Sigmoid colon (tissue), 7 donors: ENCODE data around the gene SLC47A2. TPM values are rescaled to one million over a fixed set of nuclear protein-coding genes. Genes with fewer than 3 reads are reported as not detected.
A peak's percentile ranks its signal among the peaks of the same experiment; 100 is the strongest.

ENCODE experiments used
- DNase-seq: peaks from one replicate; pipeline ENCODE4 v3.0.0-alpha.2; 2019
- H3K27ac ChIP-seq, 4 donors: fragments of 200-600 bp; sonication (generic); one replicate each; pipeline ENCODE4 v1.5.1; 2016 to 2019; ENCODE audit warnings: mild to moderate bottlenecking in 1 of 4
- H3K27me3 ChIP-seq, 3 donors: fragments of 200-600 bp; sonication (generic); one replicate each; pipeline ENCODE4 v1.5.1; 2019; ENCODE audit warnings: mild to moderate bottlenecking in 1 of 3
- H3K36me3 ChIP-seq, 4 donors: fragments of 200-600 bp; sonication (generic); one replicate each; pipeline ENCODE4 v1.5.1; 2016 to 2019
- H3K4me1 ChIP-seq, 4 donors: fragments of 200-600 bp; sonication (generic); one replicate each; pipeline ENCODE4 v1.5.1; 2017 to 2019
- H3K4me3 ChIP-seq, 4 donors: fragments of 200-600 bp; sonication (generic); one replicate each; pipeline ENCODE4 v1.5.1; 2017 to 2019; ENCODE audit warnings: mild to moderate bottlenecking in 2 of 4, moderate library complexity in 1 of 4
- H3K9me3 ChIP-seq, 4 donors: fragments of 200-600 bp in 3 of 4; sonication (generic) in 3 of 4; one replicate each; pipeline versions ENCODE4 v1.5.1 to v1.6.1; 2013 to 2019
- EP300 ChIP-seq, 4 donors: sonication (generic); formaldehyde crosslinking; IDR thresholded peaks; one replicate each; pipeline ENCODE4 v1.6.1; 2017; ENCODE audit warnings: antibody characterized with exemption in 4 of 4
- POLR2A ChIP-seq, 2 donors: fragments of 450-650 bp; IDR thresholded peaks; one replicate each; pipeline ENCODE4 v1.6.1; 2016; ENCODE audit warnings: antibody characterized with exemption in 2 of 2, mild to moderate bottlenecking in 2 of 2, moderate library complexity in 2 of 2
- POLR2AphosphoS5 ChIP-seq, 4 donors: sonication (generic); formaldehyde crosslinking; IDR thresholded peaks; one replicate each; pipeline ENCODE4 v1.6.1; 2017; ENCODE audit warnings: antibody characterized with exemption in 4 of 4
- WGBS, 2 donors: extraction: QIAGEN DNeasy Blood & Tissue Kit; methylation state at CpG; one replicate each; pipeline ENCODE4 v1.1.7; 2013; 5-methylcytosine and 5-hydroxymethylcytosine counted together
- intact Hi-C: fragments of 100-400 bp; cut with DNase I; formaldehyde crosslinking; loops from one replicate; pipeline ENCODE4 v1.15.1; 2023
- polyA plus RNA-seq, 3 donors: library from polyadenylated mRNA; stranded (reverse); fragments of 200-250 nt; gene quantifications; one replicate each; pipeline ENCODE4 v1.2.3, GENCODE V29; 2013
- total RNA-seq, 4 donors: library from RNA; depleted of rRNA; stranded (reverse); fragments of >200 nt; gene quantifications; one replicate each; pipeline ENCODE4 v1.1.0, GENCODE V29; 2016
- TF ChIP-seq, protein P1 (sequence below), 4 experiments: fragments of 450-650 bp in 3 of 4; fragments of 200-600 bp in 1 of 4; IDR thresholded peaks; one replicate each; pipeline ENCODE4 v1.5.1; 2016 to 2019; ENCODE audit warnings: antibody characterized with exemption in 4 of 4, mild to moderate bottlenecking in 3 of 4, moderate library complexity in 2 of 4
- donor health status: healthy with polysubstance abuse.
- donor health status: Bipolar disorder and iron deficiency.
- donor health status: healthy.

Gene SLC47A2
- total and polyA plus RNA-seq, 7 donors, result 0.35 to 0.60 (median 0.46) TPM; not detected in 4

DNA sequence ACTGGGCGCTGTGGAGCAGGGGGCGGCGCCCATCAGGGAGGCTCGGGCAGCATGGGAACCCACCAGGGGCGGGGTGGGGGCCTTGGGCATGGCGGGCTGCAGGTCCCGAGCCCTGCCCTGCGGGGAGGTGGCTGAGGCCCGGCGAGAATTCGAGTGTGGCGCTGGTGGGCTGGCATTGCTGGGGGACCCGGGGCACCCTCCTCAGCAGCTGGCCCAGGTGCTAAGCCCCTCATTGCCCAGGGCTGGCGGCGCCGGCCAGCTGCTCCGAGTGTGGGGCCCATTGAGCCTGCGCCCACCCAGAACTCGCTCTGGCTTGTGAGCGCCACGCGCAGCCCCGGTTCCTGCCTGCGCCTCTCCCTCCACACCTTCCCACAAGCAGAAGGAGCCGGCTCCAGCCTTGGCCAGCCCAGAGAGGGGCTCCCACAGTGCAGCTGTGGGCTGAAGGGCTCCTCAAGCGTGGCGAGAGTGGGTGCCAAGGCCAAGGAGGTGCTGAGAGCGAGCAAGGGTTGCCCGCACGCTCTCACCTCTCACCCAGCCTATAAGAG, 62.0 kb downstream of the SLC47A2 start:
- 98 to 99% methylated on average over 30 of the region's 30 CpGs for WGBS, 2 donors
- Histone ChIP-seq H3K9me3 (no peaks in the 10 kb centered on the region), H3K4me3 (no peak overlapping the region), H3K27me3 (no peaks in the 10 kb centered on the region), H3K4me1 (peaks cover 0 to 44% (median 33%) of the 10 kb centered on the region in 4 donors), H3K27ac (no peak overlapping the region), H3K36me3 (peaks cover 12 to 56% (median 21%) of the 10 kb centered on the region in 4 donors)
- intact Hi-C loops, result no loop called here
- no peak for DNase-seq
- TF ChIP-seq POLR2AphosphoS5 (IDR thresholded peaks at IDR 0.05) (no peak), EP300 (IDR thresholded peaks at IDR 0.05) (no peak), POLR2A (IDR thresholded peaks at IDR 0.05) (no peak)
- TF ChIP-seq, protein P1, sequence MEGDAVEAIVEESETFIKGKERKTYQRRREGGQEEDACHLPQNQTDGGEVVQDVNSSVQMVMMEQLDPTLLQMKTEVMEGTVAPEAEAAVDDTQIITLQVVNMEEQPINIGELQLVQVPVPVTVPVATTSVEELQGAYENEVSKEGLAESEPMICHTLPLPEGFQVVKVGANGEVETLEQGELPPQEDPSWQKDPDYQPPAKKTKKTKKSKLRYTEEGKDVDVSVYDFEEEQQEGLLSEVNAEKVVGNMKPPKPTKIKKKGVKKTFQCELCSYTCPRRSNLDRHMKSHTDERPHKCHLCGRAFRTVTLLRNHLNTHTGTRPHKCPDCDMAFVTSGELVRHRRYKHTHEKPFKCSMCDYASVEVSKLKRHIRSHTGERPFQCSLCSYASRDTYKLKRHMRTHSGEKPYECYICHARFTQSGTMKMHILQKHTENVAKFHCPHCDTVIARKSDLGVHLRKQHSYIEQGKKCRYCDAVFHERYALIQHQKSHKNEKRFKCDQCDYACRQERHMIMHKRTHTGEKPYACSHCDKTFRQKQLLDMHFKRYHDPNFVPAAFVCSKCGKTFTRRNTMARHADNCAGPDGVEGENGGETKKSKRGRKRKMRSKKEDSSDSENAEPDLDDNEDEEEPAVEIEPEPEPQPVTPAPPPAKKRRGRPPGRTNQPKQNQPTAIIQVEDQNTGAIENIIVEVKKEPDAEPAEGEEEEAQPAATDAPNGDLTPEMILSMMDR (IDR thresholded peaks at IDR 0.05), result no peak

DNA sequence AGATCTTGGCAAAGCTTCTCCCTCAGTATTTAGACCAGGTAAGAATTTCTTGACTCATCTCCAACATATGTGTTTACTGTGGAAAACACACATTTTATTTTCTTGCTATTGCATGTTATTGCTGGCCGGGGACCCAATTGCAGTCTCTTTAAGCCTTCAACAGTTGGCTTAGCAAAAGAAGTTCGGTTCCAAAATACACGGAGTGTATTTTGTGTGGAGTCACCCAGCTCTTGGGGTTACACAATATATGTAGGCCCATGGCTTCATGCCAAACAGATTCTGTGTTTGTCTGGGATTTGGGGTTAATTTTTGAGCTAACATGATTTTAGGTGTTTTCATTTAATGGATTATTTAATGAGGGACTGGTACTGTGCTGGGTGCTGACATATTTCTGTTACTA, 63.8 kb downstream of the SLC47A2 start:
- Histone ChIP-seq H3K27me3 (no peaks in the 10 kb centered on the region), H3K36me3 (peaks cover 12 to 51% (median 21%) of the 10 kb centered on the region in 4 donors), H3K4me3 (no peak overlapping the region), H3K4me1 (peaks cover 0 to 48% (median 38%) of the 10 kb centered on the region in 4 donors), H3K9me3 (no peaks in the 10 kb centered on the region), H3K27ac (peak overlapping the region; percentile 25 to 52 (median 32))
- WGBS, 2 donors, result 57 to 81% methylated on average over 3 of the region's 3 CpGs
- TF ChIP-seq POLR2A (IDR thresholded peaks at IDR 0.05), result no peak
- TF ChIP-seq, protein P1 (IDR thresholded peaks at IDR 0.05), result no peak
- no peak for TF ChIP-seq POLR2AphosphoS5 (IDR thresholded peaks at IDR 0.05)
- TF ChIP-seq EP300 (IDR thresholded peaks at IDR 0.05), result no peak
- intact Hi-C loops, result no loop called here
- no peak for DNase-seq

DNA sequence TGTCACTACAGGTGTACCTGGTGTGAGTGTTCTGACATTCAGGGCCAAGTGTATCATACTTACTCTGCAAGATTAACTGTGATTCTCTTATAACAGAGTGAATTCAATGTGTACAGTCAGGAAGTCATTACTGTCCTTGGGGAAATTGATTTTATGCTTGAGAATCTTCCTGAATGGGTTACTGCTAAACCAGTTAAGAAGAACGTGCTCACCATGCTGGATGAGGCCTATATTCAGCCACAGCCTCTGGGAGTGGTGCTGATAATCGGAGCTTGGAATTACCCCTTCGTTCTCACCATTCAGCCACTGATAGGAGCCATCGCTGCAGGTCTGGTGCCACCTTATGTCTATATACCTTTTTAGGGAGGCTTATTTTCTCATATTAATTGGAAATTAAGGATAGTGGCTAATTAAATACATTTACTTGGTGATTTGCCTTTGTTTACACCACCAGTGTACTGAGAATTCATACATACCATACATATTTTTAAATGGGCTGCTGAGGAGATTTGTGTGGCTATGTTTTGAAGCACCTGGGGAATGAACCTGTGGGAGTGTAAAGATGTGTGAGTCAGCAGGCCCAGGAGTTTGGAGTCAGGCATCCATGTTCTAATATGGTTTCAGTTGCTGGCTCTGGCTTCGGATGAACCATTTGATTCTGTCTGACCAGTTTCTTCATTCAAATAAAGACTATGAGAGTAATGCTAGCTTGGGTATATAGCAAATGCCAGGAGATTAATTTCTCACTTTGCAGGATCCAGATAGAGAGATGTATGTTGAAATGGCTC, 64.7 kb downstream of the SLC47A2 start:
- DNase-seq, result no peak
- intact Hi-C loops, result no loop called here
- peaks cover 0 to 51% (median 47%) of the 10 kb centered on the region in 4 donors for H3K4me1 ChIP-seq

DNA sequence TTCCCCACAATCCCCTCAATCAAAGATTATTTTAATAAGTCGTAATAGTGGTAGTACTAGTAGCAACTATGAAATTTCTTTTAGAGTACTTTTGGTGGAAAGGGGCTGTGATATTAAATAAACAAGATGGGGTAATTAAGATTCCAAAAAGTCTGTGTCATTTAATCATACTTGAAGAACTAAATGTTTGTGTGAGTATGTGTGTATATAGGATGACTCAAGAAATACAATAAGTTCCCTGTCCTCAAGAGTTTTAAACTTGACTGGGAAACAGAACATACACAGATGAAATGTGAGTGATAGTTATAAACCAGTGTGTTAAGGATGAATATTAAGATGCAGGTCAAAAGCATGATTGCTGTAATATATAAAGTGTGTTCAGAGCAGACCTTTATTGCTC, 65.6 kb downstream of the SLC47A2 start:
- Histone ChIP-seq H3K9me3 (no peaks in the 10 kb centered on the region), H3K36me3 (peaks cover 11 to 34% (median 12%) of the 10 kb centered on the region in 4 donors), H3K27me3 (no peaks in the 10 kb centered on the region), H3K4me3 (peak overlapping the region in 1 of 4 donors; percentile 89), H3K4me1 (peaks cover 0 to 56% (median 49%) of the 10 kb centered on the region in 4 donors), H3K27ac (peak overlapping the region in 2 of 4 donors; percentile 29 to 34)
- TF ChIP-seq POLR2A (IDR thresholded peaks at IDR 0.05), result no peak
- no peak for TF ChIP-seq POLR2AphosphoS5 (IDR thresholded peaks at IDR 0.05)
- 55 to 75% methylated on average over 1 of the region's 1 CpG for WGBS, 2 donors
- intact Hi-C loops, result no loop called here
- DNase-seq, result no peak

More for the DNA sequence above, 64.7 kb downstream of the SLC47A2 start:
- 39 to 73% methylated on average over 5 of the region's 5 CpGs for WGBS, 2 donors
- Histone ChIP-seq H3K36me3 (peaks cover 12 to 42% (median 18%) of the 10 kb centered on the region in 4 donors), H3K9me3 (no peaks in the 10 kb centered on the region), H3K27ac (peak overlapping the region; percentile 25 to 52 (median 32)), H3K4me3 (no peak overlapping the region), H3K27me3 (no peaks in the 10 kb centered on the region)
- TF ChIP-seq, protein P1 (IDR thresholded peaks at IDR 0.05), result no peak
- TF ChIP-seq EP300 (IDR thresholded peaks at IDR 0.05), result no peak
- TF ChIP-seq POLR2AphosphoS5 (IDR thresholded peaks at IDR 0.05), result no peak
- TF ChIP-seq POLR2A (IDR thresholded peaks at IDR 0.05), result no peak

DNA sequence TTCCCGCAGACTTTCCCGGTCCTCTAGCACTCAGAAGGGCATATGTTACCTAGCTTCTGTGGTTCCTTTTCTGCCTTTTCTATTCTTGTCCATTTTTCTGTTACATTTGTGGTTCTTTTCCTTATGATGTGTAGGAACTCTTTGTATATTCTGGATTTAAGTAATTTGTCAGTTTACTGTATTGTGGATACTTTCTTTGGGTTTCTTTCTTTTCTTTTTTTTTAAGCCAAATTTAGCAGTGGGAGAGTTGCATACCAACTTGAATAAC, 67.2 kb downstream of the SLC47A2 start:
- peaks cover 0 to 63% (median 56%) of the 10 kb centered on the region in 4 donors for H3K4me1 ChIP-seq

More for the DNA sequence above, 67.2 kb downstream of the SLC47A2 start:
- DNase-seq, result no peak
- no peaks in the 10 kb centered on the region for H3K9me3 ChIP-seq
- 0 to 2% methylated on average over 2 of the region's 2 CpGs for WGBS, 2 donors
- TF ChIP-seq POLR2A (IDR thresholded peaks at IDR 0.05) (no peak), EP300 (IDR thresholded peaks at IDR 0.05) (no peak), POLR2AphosphoS5 (IDR thresholded peaks at IDR 0.05) (no peak)
- TF ChIP-seq, protein P1 (IDR thresholded peaks at IDR 0.05), result no peak
- H3K4me3 ChIP-seq, result peak overlapping the region; percentile 81 to 90 (median 88)
- H3K27ac ChIP-seq, result peak overlapping the region; percentile 86 to 99 (median 97)
- H3K27me3 ChIP-seq, result no peaks in the 10 kb centered on the region
- peaks cover 0 to 18% (median 7%) of the 10 kb centered on the region in 4 donors for H3K36me3 ChIP-seq
- intact Hi-C loops, result loop anchor here (2.0 to 5.0 kb wide), 6 partner anchors 72 to 286 kb away; partner anchors contain the start of genes B9D1 and SLC47A1
